ENCODE measurements around the gene ANKRD13C.
"Not testable (repeated sequence)": the region's sequence is repeated elsewhere in the genome, so short reads cannot be mapped to it uniquely, and the experiment has no call there.

The ANKRD13C gene

DNA sequence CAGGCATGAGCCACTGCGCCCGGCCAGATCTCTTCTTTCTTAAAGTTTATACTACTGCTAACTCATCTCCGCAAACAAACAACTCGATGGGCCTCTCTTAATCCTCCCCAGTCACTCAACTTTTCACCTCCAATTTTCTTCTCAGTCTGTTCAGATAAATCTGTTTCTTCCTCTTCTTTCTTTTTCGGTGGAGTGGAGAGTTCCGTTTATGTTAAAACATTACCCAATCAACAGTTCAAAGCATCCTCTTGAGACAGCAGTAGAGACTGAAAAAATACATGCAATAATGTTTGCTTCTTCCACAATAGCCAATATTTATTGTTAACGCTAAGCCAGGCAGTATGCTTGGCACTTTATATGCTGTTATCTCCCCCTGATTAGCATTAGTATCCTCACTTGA lies 1.4 kb upstream of the ANKRD13C start:
- no peak for DNase-seq

DNA sequence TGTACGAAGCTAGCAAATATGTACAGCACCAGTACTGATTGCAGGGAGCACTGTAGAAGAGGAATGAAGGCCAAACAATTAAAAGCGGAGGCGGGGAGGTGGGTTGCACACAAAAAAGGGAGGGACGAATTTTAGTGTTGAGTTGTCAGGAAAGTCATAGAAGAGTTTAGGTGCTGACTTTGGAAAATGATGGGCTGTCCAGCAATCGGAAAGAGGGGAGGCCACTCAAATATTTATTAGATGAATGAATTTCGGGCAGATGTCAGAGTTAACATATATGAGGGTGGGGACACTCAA lies 537 bp upstream of the ANKRD13C start:
- no peak for DNase-seq

DNA sequence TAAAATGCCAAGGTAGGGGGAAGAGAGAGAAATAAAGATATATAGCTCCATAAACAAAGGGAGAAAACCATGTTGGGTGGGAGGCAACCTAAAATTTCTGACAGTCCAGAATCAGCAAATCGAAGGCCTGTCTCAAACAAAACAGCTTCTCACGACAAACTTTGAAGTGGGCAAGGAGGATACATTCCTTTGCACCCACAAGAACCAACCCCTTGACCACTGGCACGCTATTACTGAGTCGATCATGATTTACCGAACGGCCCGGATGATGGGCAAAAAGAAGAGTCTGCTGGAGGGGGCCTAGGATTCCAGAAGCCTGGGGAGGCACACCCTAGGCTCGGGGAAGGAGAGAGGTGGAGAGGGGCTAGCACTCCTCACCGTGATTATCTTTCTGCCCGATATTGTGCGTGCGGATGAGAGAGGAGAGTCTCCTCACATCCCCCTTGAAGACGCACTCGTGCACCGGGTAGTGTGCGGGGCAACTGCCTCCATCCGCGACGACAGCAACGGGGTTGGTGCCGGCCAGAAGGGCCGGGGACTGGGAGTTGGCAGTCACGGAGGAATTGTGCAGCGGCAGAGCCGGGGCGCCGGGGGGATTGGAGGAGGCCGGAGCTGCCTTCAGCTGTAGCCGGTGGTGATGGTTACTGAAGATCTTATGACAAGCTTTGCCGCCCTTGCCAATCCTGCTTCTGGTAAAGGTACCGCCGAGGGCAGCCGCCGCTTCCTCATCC lies 756 bp downstream of the ANKRD13C start:
- peak; percentile 35 for DNase-seq

DNA sequence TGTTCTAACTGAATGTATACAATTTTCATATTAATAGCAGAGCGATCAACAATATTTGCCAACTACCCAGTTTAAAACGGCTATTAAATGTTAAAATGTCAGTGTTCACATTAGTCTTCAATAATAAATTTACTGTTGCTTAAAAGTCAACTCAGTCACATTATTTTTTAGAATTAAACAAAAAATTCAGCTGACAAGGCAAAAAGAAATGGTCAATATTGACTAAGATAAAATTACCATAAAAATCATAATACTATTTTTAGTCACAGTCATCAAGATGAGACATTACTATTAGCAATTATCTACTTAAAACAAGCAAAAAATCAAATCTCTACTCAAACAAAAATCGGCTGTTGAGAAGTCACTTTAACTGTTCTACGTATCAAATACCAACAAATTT lies 1.5 kb downstream of the ANKRD13C start:
- no peak for DNase-seq

DNA sequence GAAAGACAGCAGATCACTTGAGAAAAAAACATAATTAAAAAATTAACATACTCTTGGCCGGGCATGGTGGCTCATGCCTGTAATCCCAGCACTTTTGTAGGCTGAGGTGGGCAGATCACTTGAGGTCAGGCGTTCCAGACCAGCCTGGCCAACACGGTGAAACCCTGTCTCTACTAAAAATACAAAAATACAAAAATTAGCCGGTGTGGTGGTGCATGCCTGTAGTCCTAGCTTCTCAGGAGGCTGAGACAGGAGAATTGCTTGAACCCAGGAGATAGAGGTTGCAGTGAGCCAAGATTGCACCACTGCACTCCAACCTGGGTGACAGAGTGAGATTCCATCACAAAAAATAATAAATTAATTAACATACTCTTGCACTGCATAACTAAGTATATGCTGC lies 4.7 kb downstream of the ANKRD13C start:
- DNase-seq, result not testable (repeated sequence)

DNA sequence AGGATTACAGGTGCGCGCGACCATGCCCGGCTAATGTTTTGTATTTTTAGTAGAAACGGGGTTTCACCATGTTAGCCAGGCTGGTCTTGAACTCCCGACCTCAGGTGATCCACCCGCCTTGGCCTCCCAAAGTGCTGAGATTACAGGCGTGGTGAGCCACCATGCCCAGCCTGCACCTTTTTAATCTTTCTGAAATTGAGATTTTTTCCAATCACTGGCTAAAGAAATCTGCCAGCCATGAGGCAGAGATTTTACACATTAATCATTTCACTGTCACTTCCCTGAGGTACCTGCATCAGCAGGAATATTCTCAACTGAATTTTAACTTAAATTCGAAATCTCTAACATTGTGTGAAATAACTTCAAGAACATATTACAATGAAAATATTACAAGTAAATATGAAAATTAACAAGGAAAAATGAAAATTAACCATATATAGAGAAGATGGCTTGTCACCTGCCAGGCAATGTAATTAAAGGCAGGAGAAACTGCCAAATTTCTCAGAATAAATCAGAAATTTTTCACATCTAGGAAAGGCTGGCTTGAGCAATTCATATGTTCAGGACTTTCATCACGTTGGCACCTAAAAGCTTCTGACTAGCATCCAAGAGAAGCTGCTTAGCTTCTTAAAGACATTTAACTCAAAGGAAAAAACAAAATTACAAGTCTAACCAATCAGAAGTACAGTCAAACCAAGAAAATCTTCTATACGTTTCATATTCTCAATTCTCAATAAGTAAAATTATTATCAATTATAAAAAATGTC lies 5.9 kb downstream of the ANKRD13C start:
- DNase-seq, result no peak

DNA sequence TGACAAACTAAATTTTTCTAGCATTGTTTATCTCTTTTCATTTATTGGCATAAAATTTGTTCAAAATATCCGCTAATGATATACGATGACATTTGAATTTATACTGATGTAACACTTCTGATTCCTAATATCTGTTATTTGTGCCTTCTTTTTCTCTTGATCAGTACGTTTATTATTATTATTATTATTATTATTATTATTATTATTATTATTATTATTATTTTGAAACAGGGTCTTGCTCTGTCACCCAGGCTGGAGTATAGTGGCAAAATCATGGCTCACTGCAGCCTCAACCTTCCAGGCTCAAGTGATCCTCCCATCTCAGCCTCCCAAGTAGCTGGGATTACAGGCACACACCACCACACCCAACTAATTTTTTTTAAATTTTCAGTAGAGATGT lies 14.9 kb downstream of the ANKRD13C start:
- DNase-seq, result not testable (repeated sequence)

DNA sequence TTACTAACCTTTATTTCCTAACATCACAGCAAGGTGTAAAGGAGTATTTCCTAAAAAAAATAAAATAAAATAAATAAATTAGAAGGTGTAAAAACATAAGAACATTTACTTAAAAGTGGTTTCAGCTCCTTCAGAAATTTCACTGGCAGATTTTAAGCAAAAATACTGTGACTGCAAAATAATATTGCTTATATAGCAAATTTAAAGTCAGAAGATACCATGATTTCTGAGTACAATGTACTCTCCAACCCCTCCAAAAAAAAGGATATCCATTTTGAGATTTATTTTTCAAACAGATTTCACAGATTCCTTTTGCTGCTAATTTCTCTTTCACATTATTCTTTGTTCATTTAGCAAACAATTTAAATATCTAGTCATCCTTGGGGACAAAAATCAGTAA lies 18.5 kb downstream of the ANKRD13C start:
- no peak for DNase-seq

DNA sequence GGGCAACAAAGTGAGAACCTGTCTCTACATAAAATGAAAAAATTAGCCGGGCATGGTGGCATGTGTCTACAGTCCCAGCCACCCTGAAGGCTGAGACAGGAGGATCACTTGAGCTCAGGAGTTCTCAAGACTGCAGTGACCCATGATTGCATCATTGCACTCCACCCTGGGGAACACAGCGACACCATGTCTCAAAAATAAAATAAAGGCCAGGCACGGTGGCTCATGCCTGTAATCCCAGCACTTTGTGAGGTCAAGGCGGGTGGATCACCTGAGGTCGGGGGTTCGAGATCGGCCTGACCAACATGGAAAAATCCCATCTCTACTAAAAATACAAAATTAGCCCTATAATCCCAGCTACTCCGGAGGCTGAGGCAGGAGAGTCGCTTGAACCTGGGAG lies 20.1 kb downstream of the ANKRD13C start:
- DNase-seq, result no peak

DNA sequence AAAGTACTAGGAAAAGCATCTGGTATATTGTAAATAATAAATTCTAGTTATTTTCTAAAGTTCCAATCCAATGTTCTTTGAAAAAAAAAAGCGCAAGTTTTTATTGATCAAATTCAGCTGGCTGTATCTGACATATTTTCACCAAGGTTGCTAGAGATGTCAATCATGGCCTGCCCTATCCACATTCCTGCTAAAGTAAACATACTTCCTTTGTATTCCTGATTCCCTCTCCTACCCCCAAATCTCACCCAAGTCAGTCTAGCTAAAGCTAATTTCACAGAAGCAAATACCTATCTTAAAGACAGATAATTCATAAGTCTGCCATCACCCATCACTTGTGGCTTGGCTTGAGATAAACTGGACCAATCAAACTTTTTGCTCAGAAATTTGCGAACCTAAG lies 21.3 kb downstream of the ANKRD13C start:
- no peak for DNase-seq

DNA sequence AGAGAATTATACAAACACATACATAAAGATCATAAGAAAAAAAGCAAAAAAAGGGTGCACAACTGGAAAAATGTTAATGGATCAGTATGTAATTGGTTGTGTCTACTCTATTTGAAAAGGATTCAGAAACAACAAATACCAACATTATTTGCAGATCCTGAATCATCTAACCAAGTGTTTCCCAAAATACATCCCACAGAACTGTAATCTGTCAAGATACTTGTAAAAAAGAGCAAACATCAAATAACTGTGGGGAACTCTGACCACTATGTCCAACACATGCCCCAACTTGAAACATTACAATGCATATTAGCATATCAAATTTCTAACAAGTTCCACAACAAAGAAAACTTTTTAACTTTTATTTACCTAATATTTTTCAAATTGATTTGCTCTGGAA lies 22.6 kb downstream of the ANKRD13C start:
- no peak for DNase-seq

DNA sequence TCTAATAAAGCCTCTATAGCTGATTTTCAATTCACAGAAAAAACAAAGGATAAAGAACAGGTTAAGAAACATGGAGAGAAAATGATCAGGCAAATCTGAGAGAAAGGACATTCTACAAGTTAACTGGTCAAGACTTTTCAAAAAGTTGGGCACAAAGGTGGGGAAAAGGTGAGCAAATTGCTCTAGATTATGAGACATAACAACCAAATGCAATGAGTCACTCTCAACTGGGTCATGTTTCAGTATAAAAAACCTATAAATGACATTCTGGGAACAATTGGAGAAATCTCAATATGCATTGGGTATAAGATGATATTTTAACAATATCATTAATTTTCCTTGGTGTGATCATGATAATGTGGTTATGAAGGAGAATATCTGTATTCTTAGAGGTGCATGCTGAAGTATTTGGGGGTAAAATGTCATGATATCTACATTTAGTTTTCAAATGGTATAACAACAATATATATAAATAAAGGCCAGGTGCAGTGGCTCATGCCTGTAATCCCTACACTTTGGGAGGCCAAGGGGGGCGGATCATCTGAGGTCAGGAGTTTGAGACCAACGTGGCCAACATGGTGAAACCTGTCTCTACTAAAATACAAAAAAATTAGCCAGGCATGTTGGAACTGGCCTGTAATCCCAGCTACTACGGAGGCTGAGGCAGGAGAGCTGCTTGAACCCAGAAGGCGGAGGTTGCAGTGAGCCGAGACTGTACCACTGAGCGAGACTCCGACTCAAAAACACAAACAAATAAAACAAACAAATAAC lies 27.0 kb downstream of the ANKRD13C start:
- no peak for DNase-seq

DNA sequence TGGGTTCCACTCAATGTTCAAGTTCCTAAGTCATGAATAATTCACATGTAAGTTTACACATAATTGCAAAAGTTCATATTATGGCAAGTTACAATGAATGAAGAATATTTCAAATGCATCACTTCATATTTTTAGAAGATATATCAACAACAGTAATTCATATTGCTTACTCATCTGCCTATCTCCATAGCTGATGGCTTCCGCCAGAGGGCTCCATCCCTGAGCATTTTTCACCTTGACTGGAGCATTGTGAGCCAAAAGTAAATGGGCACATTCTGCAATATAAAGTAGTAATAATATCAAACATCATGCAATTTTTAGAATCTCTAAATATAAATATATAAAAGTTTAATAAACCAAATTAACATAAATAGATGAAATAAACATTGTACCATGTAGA lies 29.8 kb downstream of the ANKRD13C start:
- no peak for DNase-seq

DNA sequence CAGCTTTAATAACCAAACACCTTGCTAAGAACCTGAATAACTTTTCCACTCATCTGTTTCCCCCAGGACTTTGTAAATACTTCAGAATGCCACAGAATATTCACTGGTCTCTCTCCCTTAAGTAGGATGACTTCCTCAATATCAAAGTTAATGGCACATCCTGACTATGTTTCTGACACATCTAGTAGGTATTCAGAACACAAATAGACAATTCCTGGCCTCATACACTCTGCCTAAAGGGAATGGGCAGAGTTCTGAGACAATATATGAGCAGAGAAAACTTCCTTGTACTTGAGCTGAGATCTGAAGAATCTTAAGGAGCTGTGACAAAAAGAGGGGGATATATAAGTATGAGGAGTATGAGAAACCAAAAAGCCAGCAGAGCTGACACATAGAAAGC lies 34.8 kb downstream of the ANKRD13C start:
- no peak for DNase-seq

DNA sequence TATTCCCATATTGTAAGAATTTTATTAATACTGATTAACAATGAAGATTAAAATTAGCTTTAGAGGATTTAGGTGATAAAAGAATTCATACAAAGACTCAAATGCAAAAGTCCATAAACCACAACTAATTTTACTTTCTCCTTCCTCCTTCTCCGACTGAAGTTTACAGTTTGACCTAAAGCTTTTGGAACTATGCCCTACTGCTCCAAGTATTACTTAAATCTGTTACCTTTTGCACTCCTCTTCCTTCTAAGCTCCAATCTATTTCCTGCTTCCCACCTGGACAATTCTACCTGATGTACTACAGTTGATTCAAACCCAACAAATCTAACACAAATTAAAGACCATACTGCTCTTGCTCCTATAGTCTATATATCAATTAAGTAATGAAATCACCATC lies 36.3 kb downstream of the ANKRD13C start:
- DNase-seq, result no peak

DNA sequence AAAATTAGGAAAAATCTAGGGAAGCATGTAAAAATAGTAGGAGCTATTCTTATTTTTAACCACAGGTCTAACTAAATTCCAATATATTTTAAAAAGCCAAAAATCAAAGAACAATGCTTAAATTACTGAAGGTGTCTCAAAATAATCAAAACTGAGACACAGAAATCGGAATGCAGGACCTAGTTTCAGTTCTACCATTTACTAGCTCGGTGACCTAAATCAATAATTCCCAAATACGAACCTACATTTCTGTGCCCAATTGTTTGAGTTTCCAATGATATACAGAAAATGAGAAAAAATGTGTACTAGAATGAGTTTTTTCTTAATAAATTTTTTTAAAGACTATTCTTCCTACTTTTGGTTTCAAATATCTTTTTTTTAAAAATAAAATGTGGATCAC lies 37.4 kb downstream of the ANKRD13C start:
- DNase-seq, result no peak

DNA sequence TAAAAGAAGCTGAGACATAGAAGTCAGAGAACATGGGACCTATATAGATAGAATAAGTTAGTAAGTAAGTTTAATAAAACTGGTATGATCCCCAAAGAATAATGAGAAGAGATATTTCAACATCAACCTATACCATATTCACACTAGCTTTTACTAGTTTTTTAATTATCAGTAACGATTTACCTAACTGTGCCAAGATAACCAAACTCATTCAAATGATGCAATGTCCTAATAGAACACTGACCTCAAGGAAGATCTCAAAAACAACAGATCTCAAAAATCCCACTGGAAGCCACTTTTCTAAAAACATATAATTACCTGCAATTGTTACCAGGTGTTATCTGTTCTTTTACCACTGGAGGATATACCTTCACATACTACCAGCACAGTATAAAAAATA lies 38.7 kb downstream of the ANKRD13C start:
- DNase-seq, result no peak

DNA sequence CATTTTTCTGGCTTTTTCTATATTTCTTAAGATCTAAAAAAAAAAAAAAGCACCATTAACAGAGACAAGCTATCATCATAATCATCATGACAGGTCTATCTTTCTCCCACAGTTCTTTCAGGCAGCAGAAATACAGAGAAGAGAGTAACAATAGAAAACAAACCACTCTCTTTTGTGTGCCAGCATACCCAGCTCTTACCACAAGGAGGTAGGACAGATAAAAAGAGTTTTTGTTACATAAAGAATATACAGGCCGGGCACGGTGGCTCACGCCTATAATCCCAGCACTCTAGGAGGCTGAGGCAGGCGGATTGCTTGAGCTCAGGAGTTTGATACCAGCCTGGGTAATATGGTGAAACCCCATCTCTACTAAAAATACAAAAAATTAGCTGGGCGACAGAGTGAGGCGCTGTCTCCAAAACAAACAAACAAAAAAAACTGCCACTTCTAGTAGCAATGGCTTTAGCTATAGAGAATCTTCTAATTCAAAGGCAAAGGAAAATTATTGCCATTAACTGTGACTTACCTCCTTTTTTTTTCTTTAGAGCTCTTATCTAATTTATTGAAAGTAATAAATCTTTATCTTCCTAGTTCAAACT lies 39.7 kb downstream of the ANKRD13C start:
- DNase-seq, result no peak

DNA sequence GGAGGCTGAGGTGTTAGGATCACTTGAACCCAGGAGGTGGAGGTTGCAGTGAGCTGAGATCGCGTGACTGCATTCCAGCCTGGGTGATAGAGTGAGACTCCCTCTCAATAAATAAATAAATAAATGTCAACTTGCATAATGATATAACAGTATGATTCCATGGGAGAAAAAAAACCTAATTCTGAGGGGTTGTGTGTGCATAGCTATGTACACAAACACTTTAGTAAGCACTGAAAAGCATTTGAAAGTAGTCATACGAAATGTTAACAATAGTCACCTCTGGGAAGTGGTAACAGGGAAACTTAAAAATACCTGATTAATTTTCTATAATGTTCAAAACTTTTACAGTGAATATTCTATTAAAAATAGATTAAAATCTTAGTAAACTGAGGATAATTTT lies 43.2 kb downstream of the ANKRD13C start:
- DNase-seq, result no peak

DNA sequence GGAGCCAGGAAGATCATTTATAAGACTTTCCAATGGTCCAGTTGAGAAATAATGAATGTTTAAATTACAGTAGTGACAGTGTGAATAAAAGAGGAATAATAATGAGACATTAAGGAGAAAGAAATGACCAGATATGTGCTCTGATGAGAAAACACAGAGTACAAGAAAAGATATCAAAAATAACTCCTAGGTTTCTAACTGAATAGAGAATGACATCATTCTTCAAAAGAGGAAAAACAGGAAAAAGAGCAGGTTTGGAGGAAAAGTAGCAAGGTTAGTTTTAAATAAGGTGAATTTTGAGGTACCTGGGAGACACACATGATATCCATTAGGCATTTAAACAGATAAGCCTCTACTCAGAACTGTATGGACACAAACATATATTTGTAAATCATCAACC lies 55.0 kb downstream of the ANKRD13C start:
- DNase-seq, result no peak

DNA sequence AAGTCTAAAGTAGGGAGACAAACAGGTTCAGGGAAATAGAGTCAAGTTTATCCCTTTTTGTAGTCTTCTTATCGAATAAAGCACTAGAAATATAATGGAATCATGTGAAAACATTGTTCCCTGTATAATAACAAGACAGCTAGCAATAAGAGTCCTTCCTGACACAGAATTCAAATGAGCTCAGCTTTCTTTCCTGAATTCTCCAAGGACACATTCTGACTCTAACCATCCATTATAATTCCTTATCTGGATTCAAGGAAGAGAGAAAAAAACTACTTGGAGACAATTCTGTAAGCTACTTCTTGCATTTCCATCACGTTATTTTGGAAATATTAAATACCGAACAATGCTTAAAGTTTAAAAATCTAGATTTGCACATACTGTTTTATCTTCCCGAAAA lies 58.8 kb downstream of the ANKRD13C start:
- DNase-seq, result no peak

DNA sequence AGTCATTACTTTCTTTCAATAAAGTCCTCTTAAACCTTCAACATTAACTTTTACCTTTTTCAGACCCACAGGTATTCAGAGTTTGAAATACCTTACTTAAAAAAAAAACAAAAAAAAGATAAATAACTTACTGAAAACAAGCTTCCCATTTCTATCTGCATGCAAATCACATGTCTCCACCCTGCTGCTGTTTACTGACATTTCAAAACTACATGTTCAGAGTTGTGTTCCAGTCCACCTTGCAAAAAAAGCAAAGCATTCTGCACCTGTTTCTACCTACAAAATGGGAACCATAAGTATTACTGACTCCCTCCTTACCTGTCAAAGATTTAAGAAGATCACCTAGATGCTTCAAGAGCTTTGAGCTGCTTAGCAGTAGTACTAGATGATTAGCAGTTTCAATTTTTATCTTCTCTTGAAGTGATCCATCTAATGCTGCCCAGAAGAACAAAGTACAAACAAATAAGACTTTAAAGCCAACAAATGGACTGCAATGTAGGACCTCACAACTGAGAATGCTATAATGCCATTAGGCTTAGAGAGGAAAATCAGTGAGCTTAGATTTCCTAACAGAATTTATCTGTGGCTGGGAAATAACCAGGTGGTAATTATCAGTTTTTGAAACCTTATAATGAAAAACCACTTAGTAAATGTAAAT lies 61.2 kb downstream of the ANKRD13C start:
- DNase-seq, result no peak

DNA sequence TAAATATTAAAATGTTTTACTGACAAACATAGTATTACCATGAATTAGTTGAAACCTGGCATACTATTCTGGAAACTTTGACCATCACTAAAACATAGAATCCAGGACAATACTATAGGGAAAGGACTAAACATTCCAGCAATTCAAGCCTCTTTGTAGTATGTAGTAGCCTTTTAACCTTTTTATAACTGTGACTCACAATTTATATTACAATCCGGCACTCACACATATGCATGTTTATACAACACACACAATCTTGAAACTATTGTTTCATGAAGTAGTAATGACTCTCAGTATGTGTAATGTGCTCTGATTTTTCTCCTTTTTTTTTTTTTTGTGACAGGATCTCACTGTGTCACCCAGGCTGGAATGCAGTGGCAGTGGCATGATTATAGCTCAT lies 64.3 kb downstream of the ANKRD13C start:
- DNase-seq, result no peak

Data from activated effector memory CD4-positive, alpha-beta T cell treated with Interleukin-2 at 50 U/mL for 16 hours (primary cell).